NCI-H345 (cell line): ENCODE results near the gene GOPC.
"Not testable (repeated sequence)": the region's sequence is repeated elsewhere in the genome, so short reads cannot be mapped to it uniquely, and the experiment has no call there.

Source experiments
- DNase-seq: peaks from one replicate; lab custom pipeline; 2025; lab: John Stamatoyannopoulos, UW

Gene GOPC

DNA sequence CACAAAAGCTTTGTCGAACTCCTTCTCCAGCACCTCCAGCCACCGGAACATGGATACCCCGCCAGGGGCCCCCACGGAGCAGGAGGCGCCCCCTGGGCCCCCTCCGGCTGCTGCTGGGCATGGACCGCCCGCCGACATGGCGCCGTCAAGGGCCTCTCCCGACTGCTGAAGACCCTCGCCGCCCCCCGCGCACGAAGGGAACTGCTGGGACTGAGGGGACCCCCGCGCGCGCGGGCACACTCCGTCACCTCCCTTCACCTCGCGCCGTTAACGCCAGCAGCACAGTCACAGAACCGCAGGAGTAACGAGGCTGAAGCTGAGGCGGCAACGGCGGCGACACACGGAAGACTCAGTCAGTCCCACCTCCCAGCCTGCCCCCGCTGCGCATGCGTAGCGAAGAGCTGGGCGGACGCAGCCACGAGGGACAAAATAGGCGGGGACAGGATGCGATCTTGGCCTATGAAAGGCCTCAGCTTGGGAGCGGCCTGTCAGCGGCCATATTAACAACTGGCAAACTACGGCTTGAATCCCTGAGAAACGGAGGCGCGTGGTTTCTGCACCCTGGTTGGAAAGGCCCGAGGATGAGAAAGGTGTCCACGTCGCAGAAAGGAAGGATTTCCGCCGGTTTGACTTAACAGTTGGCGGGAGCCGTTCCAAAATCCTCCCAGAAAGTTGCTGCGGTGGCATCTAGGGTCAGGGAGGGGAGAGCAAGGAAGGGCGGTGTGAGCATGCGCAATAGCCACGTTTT lies at the start of gene GOPC:
Gene GOPC (minus strand): TSS at position 361 of the 748 bp plus-strand sequence. CDS start 223 bp downstream, at position 138.
- peak; percentile 99 for DNase-seq

DNA sequence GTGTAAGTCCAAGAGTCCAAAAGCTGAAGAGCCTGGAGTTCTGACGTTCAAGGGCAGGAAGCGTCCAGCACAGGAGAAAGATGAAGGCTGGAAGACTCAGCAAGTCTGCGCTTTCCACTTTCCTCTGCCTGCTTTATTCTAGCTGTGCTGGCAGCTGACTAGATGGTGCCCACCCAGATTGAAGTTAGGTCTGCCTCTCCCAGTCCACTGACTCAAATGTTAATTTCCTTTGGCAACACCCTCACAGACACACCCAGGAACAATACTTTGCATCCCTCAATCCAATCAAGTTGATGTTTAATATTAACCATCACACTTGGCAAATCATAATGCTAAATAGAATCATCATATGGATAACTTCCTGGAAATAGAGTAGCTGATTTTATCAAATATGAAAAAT lies 49.7 kb upstream of the GOPC start:
- DNase-seq: not testable (repeated sequence)

DNA sequence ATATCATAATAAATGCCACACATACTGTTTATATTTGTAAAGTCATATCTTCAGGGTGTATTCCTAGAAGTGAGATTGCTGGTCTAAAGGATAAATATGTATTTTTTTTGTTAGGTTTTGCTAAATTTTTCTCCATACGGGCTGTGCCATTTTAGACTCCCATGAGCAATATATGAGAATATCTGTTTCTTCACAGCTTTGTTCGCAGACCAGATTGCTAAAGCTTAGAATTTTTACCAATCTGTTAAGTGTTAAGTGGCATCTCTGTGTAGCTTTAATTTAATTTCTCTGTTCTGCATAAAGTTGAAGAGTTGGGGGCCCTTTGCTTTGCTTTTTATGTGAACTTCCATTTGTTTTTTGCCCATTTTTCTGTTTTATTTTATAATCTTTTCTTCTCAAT lies 40.7 kb upstream of the GOPC start:
- no peak for DNase-seq

DNA sequence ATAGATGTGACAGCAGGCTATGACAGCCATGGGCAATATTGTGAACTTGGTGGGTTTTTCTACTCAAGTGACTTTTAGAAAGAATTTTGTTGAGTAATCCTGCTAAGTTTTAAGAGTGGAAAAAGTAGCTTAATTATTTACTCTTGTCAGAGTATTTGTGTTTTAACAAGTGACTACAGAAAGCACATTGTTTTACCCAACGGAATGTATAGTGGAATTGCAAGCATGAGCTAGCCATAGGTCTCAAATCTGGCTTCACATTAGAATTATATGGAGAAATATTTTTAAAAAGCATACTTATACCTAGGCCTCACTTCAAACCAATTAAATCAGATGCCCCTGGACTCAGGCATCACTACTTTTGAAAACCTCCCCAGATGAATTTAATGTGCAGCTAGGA lies 35.5 kb upstream of the GOPC start:
- no peak for DNase-seq

DNA sequence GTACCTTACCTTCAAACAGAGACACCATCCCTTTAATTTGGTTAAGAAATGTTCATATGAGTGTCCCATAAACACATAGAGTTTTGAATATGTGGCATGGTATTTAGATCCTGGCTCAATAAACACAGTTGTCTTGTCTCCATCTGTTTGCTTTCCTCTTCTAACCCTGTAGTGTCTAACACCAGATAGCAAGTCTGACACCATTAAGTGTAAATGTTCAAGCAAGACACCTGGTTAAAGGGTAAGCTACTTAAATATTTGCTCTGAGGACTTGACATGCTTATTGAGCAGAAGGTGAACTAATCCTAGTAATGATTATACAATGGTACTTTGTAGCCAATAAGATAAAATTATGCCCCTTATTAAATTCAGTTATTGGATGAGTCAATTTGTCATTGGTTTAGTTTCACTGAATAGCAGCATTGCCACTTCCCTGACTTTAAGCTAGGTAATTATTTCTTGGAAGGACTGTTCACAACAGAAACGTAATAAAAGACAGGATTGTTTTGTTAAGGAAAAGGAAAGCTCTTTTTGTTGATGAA lies 26.9 kb upstream of the GOPC start:
- DNase-seq: no peak

DNA sequence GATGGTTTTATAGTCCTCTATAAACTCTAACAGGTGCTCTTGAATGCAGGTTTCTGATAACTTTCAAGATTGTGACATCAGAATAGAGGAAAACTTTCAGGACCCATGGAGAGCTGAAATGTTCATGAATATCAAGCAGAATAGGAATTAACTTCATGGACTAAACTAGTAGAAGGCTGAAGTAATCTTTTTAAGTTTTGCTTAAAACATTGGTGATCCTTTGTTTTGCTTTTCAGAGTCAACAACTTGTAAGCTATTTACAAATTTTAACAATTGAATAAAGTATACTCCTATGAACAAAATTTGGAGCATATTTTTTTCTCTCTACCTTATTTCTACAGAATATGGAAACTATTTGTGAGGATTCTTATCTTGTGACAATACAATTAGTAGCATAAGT lies 25.2 kb upstream of the GOPC start:
- no peak for DNase-seq

DNA sequence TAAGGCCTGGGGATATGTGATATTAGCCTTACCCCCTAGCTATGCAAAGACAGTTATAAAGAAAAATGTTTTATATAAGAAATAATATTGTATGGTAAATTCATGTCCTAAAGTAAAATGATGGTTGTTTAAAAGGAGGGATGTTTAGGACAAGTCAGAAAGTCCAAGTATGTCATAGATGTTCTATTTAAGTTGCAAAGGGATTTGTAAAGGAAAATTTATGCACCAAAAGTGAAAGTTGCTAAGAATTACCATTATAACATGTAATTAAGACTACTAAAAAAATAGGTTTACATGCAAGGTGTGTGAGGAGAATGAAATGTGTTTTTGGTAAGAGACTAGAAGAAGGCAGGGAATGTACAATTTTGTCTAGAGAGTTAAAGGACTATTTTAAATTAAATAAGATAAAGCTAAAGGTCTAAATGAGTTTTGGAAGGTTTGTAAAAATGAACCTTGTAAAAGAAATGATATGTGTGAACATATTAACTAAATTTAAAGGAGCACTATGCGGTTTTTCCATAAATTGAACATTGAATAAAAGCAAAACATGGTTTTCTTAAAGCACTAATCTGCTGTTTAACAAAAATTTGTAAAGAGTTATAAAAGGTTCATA lies 22.7 kb upstream of the GOPC start:
- DNase-seq: peak; percentile 1

DNA sequence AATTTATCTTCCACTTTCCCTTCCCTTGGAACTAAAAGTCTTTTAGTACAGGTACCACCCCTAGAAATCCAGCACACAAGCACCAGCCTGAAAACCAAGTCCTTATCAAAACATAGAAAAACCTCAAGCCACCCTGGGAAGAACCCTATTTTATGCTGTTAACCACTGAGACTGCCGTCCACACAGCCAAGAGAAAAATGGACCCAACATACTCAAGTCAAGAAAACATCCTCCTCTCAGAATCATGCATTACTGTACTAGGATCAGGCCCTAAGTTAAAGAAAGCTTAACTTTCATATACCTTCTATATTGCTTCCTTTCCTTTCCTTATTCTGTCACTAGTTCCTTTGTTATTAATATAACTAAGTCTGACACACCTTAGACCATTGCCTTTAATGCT lies 16.9 kb upstream of the GOPC start:
- DNase-seq: no peak

DNA sequence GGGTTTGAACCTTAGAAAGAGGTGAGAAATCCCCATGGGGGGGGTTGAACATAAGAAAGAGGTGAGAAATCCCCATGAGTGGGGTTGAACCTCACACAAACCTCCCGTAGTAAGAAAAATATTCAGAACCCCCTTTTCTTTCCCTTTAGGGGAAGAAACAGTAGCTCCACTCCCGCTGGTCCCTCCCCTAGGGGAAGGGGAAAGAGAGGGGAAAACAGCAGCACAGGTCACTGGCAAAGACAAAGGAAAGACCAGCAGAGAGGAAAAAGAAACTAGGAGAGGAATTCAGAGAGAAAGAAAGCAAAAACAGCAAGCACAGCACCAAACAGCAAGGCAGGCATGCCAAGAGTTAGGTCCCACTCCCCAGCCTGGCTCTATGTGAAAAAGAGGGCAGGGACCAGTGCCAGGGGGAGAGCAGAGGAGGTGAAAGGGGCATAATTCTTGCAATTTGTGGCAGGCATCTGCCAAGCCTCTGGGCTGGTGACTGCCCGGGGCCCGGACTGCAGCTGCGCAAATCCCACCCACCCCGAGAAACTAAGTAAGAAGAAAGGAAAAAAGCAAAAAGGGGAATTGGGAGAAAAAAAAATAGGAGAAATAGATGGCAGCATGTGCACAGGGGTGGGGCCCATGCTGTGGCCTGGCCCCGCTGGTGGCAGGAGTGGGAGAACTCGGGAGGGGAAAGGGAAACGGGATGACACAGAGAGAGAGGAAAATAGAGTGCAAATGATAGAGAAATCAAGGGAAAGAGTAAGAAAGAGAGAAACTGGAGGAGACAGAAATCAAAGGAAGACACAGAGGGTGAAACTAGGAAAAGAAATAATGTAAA lies 15.1 kb upstream of the GOPC start:
- DNase-seq: no peak

DNA sequence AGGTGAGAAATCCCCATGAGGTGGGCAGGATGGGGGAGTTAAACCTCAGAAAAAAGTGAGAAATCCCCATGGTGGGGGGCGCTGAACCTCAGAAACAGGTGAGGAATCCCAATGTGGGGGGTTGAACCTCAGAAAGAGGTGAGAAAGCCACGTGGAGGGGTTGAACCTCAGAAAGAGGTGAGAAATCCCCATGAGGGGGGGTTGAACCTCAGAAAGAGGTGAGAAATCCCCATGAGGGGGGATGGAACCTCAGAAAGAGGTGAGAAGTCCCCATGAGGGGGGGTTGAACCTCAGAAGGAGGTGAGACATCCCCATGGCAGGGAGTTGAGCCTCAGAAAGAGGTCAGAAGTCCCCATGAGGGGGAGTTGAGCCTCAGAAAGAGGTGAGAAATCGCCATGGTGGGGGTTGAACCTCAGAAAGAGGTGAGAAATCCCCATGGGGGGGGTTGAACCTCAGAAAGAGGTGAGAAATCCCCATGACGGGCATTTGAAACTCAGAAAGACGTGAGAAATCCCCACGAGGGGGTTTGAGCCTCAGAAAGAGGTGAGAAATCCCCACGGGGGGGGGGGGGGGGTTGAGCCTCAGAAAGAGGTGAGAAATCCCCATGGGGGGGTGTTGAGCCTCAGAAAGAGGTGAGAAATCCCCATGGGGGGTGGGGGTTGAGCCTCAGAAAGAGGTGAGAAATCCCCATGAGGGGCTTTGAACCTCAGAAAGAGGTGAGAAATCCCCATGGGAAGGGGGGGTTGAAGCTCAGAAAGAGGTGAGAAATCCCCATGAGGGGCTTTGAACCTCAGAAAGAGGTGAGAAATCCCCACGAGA lies 14.3 kb upstream of the GOPC start:
- DNase-seq: no peak

DNA sequence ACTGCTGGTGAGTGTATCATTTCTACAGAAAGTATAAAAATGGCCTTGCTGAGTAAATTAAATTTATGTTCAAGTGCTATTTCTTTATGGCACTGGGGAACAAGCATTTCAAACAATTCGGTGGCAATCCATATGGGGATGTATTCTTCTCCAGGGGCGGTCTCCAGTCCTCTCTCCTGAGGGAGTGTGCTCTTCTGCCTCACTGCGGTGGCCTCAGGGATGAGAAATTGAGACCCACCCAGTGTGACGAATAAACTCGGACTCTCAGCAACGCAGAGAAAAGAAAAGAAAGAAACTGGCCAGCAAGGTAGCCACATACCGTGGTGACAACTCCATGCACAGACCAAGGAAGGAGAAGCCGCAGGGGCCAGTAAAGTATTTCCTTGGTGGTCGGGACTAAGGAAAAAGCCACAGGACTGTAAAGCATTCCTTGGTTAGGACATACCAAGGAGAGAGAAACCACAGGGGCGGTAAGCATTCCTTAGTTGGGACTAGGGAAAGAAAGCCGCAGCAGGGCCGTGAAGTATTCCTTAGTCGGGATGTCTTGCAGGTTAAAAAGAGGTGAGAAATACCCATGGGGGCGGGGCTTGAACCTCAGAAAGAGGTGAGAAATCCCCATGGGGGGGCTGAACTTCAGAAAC lies 13.6 kb upstream of the GOPC start:
- no peak for DNase-seq

DNA sequence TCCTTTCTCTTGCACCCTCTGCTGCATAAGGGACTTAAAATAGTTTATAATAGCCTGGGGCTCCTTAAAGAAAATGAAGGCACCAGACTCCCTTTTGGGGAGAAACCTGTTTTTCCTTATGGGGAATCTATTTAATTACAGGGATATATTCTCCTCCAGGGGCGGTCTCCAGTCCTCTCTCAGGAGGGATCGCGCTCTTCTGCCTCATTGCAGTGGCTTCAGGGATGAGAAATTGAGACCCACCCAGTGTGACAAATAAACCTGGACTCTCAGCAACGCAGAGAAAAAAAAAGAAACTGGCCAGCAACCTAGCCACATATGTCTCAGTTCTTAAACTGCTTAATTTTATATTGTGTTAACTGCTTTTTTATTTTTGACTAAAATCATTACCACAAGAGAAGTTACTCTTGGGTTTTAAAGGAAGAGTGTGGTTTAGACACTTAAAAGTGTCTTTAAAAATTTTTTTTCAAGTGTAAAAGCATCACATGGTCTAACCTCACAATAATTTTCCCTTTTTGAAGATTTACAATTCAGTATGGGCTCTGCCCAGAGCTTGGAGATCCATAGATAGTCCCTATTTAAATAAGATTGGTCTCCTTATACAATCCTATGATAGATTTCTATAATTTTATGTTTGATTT lies 11.7 kb upstream of the GOPC start:
- DNase-seq: no peak

DNA sequence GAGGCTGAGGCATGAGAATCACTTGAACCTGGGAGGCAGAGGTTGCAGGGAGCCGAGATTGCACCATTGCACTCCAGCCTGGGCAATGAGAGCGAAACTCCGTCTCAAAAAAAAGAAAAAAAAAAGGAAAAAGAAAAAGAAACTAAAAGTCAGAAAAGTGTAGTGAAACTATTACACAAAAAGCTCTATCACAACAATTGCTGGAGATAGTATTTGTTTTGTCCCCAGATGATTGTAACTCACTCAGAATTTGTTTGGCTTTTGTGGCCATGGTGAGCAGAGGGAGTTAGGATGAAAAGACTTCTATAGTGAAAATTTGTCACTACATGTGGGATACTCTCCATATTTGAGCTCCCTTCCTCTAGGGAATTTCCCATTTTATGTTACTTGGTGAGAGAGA lies 5.2 kb upstream of the GOPC start:
- DNase-seq: no peak

DNA sequence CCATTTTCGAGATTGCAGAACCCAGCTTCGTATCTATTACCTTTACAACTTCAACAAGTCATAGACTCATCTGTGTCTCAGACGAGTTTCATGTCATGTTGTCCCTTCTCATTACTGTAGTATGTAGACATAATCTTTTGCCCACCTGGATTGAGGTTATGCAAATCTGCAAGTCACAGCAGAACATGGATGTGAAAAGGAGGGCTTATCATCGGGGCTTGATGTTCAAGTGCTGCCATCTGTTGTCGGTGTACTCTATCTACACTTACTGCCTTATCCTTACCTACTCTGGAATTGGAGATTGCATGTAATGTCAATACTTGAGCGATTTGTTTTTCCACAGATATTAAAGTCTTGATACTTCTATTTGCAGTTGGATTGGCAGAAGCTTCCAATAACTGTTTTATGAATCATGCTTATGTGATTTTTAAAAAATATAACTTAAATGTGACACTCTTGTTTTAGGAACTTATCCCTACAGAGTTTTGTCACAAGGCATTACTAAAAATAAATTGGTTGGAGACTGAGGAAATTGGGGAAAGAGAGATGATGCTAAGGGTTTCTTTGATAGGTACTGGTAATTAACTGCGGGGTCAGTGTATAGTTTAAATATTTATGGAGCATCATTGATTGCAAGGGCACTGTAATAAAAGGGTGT lies 3.0 kb upstream of the GOPC start:
- DNase-seq: peak; percentile 70

DNA sequence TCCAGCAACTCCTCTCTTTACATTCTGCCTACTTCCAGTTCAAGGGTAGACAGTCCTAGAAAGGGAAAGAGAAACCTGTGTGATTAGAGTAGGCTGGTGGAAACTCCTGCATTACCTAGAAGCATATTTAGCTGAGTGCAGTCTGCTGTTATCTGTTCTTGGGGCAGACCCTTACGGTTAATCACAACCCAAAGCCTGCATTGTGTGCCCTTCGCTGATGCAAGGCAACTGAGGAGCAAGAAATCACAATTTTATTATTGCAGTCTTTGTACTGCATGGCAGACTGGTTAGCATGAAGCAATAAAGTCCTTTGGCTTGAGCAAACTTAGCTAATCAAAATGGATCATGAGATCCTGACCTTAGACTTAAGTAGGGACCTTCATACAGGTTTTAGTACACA lies 1.5 kb upstream of the GOPC start:
- no peak for DNase-seq

DNA sequence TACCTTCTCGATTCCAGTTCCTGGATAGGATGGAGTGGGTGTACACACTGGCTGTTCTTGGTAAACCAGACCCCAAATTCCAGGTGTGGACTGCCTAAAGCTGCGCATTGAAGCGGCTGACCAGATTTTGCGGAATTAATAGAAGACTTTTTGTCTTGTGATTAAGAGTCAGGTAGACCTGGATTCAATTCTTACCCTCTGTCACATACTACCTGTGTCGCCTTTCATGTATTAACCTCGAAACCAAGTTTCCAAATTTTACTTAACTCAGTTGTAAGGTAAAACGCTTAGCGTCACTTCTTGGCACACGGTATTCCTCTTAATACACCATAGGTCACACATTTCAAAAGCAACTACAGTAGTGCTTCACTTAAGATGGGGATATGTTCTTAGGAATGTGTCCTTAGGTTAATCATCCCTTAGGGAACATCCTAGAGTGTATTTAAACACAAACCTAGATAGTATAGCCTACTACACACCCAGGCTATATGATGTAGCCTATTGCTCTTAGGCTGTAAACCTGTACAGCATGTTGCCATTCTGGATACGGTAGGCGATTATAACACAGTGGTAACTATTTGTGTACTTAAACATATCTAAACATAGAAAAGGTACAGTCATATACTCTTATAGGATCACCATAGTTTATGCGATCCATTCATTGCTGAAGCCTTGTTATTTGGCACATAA lies 733 bp upstream of the GOPC start:
- DNase-seq: no peak

DNA sequence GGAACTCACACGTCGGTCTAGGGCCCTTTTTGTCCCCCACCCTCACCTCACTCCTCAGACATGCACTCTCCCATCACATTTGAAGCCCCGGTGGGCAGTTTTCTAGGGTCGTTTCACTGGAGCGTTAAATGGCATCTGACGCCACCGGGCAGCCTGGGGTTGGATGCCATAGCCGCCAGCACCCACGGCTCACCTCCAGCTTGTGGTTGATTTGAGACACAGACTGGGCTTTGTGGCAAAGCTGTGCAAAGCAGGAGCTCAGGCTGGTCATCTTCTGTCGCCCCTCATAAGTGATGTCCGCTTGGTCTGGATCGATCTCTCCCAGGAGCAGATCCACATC lies 530 bp downstream of the GOPC start:
- no peak for DNase-seq

DNA sequence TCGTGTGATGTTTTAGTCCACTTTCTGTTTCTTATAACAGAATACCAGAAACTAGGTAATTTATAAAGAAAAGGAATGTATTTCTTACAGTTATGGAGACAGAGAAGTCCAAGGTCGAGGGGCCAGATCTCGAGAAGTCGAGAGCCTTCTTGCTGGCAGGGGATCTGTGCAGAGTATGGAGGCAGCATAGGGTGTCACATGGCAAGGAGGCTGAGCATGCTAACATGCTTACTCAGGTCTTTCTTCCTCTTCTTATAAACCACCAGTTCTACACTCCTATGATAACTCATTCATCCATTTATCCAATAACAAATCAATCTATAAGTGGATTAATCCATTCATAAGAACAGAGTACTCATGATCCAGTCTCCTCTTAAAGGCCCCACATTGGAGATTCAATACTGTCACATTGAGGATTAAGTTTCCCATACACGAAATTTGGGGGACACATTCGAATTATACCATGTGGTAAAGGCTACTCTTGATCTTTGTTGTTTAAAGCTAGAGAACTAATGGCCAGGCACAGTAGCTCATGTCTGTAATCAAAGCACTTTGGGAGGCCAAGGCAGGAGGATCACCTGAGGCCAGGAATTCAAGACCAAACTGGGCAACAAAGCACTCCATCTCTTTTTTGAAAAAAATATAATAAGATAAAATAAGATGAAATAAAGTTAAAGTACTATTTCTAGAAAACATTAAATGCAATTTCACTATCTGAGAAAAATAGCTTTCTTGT lies 2.1 kb downstream of the GOPC start:
- no peak for DNase-seq

DNA sequence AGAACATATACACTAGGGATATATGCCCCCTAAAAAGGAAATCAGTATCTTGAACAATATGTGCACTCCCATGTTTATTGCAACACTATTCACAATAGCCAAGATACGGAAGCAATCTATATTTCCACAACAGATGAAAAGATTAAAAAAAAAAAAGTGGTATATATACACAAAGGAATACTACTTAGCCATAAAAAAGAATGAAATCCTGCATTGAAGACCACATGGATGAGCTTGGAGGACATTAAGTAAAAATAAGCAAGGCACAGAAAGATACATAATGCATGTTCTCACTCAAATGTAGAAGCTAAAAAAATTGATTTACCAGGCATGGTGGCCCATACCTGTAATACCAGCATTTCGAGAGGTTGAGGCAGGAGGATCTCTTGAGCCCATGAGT lies 4.6 kb downstream of the GOPC start:
- DNase-seq: no peak
